Liver (tissue), 3 donors: ENCODE measurements around the gene HMG20A.

Experiments used
- EGR1 ChIP-seq, 2 donors: IDR thresholded peaks; 2 replicates each; pipeline ENCODE4 v1.6.1; 2016 to 2018; ENCODE audit warnings: antibody characterized with exemption in 2 of 2, low read depth in 2 of 2
- GABPA ChIP-seq, 2 donors: IDR thresholded peaks in 1 of 2; conservative IDR thresholded peaks in 1 of 2; 2 replicates each; pipeline ENCODE4 v1.6.1; 2016; ENCODE audit warnings: antibody characterized with exemption in 2 of 2, mild to moderate bottlenecking in 1 of 2, moderate library complexity in 1 of 2
- HNF4G ChIP-seq: IDR thresholded peaks from 2 replicates; pipeline ENCODE4 v1.6.1; 2016; ENCODE audit warnings: antibody characterized with exemption
- JUND ChIP-seq, 2 donors: IDR thresholded peaks; 2 replicates each; pipeline ENCODE4 v1.6.1; 2016; ENCODE audit warnings: antibody characterized with exemption in 2 of 2
- NR2F2 ChIP-seq: IDR thresholded peaks from 2 replicates; pipeline ENCODE4 v1.6.1; 2016; ENCODE audit warnings: antibody characterized with exemption
- RXRA ChIP-seq, 2 donors: IDR thresholded peaks; 2 replicates each; pipeline ENCODE4 v1.6.1; 2017 to 2018; ENCODE audit warnings: antibody characterized with exemption in 2 of 2, mild to moderate bottlenecking in 1 of 2
- SP1 ChIP-seq: IDR thresholded peaks from 2 replicates; pipeline ENCODE4 v1.6.1; 2018; ENCODE audit warnings: antibody characterized with exemption, mild to moderate bottlenecking
- TAF1 ChIP-seq: conservative IDR thresholded peaks from 2 replicates; pipeline ENCODE4 v1.6.1; 2016; ENCODE audit warnings: antibody characterized with exemption, mild to moderate bottlenecking
- TF ChIP-seq, protein P1 (sequence below): IDR thresholded peaks from 2 replicates; pipeline ENCODE4 v1.6.1; 2016; ENCODE audit warnings: antibody characterized with exemption
- TF ChIP-seq, protein P2 (sequence below): fragments of 150-350 bp; IDR thresholded peaks from 2 replicates; pipeline ENCODE4 v1.5.1; 2017; ENCODE audit warnings: improper control_type of control experiment, low read depth, low read length; ENCODE audit not compliant: missing input control
- TF ChIP-seq, protein P3 (sequence below): IDR thresholded peaks from 2 replicates; pipeline ENCODE4 v1.6.1; 2016; ENCODE audit warnings: antibody characterized with exemption
- TF ChIP-seq, protein P4 (sequence below): IDR thresholded peaks from 2 replicates; pipeline ENCODE4 v1.6.1; 2016; ENCODE audit warnings: antibody characterized with exemption, mild to moderate bottlenecking
- TF ChIP-seq, protein P5 (sequence below): IDR thresholded peaks from 2 replicates; pipeline ENCODE4 v1.6.1; 2016; ENCODE audit warnings: antibody characterized with exemption
- donor health status: healthy.
- donor health status: healthy.

DNA sequence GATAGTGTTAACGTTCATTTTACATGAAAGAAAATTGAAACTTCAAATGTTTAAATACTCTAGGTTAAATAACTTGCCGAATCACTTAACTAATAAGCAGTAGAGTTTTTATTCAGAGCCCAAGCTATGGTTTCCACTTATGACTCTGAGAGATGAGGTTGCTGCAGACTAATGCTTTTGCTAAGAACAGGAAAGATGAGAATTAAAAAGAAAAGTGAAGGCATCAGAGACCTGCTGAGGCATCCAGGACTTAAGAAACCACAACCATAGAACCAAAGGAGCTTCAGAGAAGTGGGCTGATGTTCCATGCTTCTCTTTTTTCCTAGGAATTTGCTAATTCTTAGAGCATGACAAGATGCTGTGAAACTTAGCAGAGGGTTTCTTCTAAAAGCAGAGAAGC, 9.5 kb downstream of the HMG20A start:
- TF ChIP-seq, protein P1, sequence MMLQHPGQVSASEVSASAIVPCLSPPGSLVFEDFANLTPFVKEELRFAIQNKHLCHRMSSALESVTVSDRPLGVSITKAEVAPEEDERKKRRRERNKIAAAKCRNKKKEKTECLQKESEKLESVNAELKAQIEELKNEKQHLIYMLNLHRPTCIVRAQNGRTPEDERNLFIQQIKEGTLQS: no peak
- TF ChIP-seq, protein P2, sequence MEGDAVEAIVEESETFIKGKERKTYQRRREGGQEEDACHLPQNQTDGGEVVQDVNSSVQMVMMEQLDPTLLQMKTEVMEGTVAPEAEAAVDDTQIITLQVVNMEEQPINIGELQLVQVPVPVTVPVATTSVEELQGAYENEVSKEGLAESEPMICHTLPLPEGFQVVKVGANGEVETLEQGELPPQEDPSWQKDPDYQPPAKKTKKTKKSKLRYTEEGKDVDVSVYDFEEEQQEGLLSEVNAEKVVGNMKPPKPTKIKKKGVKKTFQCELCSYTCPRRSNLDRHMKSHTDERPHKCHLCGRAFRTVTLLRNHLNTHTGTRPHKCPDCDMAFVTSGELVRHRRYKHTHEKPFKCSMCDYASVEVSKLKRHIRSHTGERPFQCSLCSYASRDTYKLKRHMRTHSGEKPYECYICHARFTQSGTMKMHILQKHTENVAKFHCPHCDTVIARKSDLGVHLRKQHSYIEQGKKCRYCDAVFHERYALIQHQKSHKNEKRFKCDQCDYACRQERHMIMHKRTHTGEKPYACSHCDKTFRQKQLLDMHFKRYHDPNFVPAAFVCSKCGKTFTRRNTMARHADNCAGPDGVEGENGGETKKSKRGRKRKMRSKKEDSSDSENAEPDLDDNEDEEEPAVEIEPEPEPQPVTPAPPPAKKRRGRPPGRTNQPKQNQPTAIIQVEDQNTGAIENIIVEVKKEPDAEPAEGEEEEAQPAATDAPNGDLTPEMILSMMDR: no peak
- TF ChIP-seq, protein P3, sequence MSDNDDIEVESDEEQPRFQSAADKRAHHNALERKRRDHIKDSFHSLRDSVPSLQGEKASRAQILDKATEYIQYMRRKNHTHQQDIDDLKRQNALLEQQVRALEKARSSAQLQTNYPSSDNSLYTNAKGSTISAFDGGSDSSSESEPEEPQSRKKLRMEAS: no peak
- TF ChIP-seq HNF4G (no peak), NR2F2 (no peak), RXRA (IDR thresholded peaks at IDR 0.05) (no peak), JUND (IDR thresholded peaks at IDR 0.05) (no peak), GABPA (IDR thresholded peaks at IDR 0.05 in 1 of 2, conservative IDR thresholded peaks at IDR 0.05 in 1 of 2) (no peak), EGR1 (IDR thresholded peaks at IDR 0.05; ENCODE audit: low read depth in 2 of 2) (no peak), TAF1 (no peak), SP1 (no peak)
- TF ChIP-seq, protein P4, sequence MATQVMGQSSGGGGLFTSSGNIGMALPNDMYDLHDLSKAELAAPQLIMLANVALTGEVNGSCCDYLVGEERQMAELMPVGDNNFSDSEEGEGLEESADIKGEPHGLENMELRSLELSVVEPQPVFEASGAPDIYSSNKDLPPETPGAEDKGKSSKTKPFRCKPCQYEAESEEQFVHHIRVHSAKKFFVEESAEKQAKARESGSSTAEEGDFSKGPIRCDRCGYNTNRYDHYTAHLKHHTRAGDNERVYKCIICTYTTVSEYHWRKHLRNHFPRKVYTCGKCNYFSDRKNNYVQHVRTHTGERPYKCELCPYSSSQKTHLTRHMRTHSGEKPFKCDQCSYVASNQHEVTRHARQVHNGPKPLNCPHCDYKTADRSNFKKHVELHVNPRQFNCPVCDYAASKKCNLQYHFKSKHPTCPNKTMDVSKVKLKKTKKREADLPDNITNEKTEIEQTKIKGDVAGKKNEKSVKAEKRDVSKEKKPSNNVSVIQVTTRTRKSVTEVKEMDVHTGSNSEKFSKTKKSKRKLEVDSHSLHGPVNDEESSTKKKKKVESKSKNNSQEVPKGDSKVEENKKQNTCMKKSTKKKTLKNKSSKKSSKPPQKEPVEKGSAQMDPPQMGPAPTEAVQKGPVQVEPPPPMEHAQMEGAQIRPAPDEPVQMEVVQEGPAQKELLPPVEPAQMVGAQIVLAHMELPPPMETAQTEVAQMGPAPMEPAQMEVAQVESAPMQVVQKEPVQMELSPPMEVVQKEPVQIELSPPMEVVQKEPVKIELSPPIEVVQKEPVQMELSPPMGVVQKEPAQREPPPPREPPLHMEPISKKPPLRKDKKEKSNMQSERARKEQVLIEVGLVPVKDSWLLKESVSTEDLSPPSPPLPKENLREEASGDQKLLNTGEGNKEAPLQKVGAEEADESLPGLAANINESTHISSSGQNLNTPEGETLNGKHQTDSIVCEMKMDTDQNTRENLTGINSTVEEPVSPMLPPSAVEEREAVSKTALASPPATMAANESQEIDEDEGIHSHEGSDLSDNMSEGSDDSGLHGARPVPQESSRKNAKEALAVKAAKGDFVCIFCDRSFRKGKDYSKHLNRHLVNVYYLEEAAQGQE: no peak
- TF ChIP-seq, protein P5, sequence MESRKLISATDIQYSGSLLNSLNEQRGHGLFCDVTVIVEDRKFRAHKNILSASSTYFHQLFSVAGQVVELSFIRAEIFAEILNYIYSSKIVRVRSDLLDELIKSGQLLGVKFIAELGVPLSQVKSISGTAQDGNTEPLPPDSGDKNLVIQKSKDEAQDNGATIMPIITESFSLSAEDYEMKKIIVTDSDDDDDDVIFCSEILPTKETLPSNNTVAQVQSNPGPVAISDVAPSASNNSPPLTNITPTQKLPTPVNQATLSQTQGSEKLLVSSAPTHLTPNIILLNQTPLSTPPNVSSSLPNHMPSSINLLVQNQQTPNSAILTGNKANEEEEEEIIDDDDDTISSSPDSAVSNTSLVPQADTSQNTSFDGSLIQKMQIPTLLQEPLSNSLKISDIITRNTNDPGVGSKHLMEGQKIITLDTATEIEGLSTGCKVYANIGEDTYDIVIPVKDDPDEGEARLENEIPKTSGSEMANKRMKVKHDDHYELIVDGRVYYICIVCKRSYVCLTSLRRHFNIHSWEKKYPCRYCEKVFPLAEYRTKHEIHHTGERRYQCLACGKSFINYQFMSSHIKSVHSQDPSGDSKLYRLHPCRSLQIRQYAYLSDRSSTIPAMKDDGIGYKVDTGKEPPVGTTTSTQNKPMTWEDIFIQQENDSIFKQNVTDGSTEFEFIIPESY: no peak
